ENCODE results near the gene KLK6. TPM values are rescaled to one million over a fixed set of nuclear protein-coding genes. Genes with fewer than 3 reads are reported as not detected.

KLK6 gene
- total RNA-seq, 1 experiment from 2014 or later, result not detected

DNA sequence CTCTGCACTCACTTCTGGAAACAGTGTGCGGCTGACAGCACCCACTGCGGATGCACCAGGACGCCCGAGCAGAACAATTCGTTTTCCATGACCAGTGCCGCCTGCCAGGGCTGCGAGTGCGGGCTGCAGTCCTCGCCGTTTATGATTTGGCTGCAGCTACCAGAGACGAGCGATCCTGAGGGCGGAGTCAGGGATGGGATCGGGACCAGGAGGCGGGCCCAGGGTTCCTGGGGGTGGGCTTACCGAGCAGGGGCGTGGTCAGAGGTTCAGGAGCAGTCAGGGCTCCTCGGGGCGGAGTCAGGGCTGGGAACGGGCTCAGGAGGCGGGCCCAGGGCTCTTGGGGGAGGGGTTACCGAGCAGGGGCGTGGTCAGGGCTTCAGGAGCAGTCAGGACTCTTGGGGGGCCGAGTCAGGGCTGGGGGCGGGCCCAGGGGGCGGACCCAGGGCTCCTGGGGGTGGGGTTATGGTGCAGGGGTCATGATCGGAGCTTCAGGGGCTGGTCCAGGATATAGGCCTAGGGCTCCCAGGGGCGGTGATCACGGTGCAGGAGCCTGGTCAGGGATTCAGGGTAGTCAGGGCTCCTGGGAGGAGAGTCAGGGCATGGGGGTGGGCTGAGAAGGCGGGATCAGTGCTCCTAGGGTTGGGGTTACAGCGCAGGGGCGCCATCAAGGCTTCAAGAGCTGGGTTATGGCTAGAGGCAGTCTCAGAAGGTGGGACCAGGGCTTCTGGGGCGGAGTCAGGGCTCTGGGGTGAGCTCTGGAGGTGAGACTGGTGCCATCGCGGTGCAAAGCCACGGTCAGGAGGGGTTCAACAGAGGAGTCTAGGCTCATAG lies 59.9 kb downstream of the KLK6 start:
- peaks cover 43% of the 10 kb centered on the region for H3K27me3 ChIP-seq (replicated peaks; ENCODE audit: insufficient read depth, low read depth, low read length, poor library complexity)

More for the DNA sequence above, 59.9 kb downstream of the KLK6 start:
- no TSS peak for BruUV-seq (replicated peaks)
- H3K36me3 ChIP-seq (ENCODE audit: insufficient read depth, low read length, poor library complexity, severe bottlenecking), result no peaks in the 10 kb centered on the region
- H3K27ac ChIP-seq (ENCODE audit: low read depth, low read length, poor library complexity, severe bottlenecking), result no peak overlapping the region
- intact Hi-C loops (cut with micrococcal nuclease; ENCODE audit: unreplicated experiment), result no loop called here
- peak; percentile 90 for DNase-seq (ENCODE audit: low spot score)
- CTCF ChIA-PET, result interaction anchor here (0.6 to 1.0 kb wide), 3 partner anchors 12 to 242 kb away, joined by 3 to 12 read pairs (median 5); no protein-coding TSS in a partner anchor
- POLR2A ChIA-PET (ENCODE audit: low non-redundant PET), result no interaction called here
- no peaks in the 10 kb centered on the region for H3K4me1 ChIP-seq (ENCODE audit: insufficient read depth, low read length, poor library complexity, severe bottlenecking)
- H3K4me3 ChIP-seq (ENCODE audit: low read depth, low read length, poor library complexity, severe bottlenecking), result peak overlapping the region; percentile 12
- H3K9me3 ChIP-seq (ENCODE audit: low read depth, low read length, poor library complexity, severe bottlenecking), result no peaks in the 10 kb centered on the region
- no peak for TF ChIP-seq EZH2 (IDR thresholded peaks at IDR 0.05; ENCODE audit: borderline replicate concordance, low read depth, low read length, poor library complexity, severe bottlenecking)
- TF ChIP-seq, protein P1, sequence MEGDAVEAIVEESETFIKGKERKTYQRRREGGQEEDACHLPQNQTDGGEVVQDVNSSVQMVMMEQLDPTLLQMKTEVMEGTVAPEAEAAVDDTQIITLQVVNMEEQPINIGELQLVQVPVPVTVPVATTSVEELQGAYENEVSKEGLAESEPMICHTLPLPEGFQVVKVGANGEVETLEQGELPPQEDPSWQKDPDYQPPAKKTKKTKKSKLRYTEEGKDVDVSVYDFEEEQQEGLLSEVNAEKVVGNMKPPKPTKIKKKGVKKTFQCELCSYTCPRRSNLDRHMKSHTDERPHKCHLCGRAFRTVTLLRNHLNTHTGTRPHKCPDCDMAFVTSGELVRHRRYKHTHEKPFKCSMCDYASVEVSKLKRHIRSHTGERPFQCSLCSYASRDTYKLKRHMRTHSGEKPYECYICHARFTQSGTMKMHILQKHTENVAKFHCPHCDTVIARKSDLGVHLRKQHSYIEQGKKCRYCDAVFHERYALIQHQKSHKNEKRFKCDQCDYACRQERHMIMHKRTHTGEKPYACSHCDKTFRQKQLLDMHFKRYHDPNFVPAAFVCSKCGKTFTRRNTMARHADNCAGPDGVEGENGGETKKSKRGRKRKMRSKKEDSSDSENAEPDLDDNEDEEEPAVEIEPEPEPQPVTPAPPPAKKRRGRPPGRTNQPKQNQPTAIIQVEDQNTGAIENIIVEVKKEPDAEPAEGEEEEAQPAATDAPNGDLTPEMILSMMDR (conservative IDR thresholded peaks at IDR 0.05; ENCODE audit: low read depth, low read length), result no peak

Other genes with a start within 250 kb of the KLK6 start
- gene SHANK1, start 249.8 kb downstream of the KLK6 start, total RNA-seq (2021), result 69.7 and 69.8 TPM in 2 replicates
- gene CLEC11A, start 246.2 kb downstream of the KLK6 start, total RNA-seq (2021), result 59.1 TPM in 2 replicates
- gene GPR32, start 199.1 kb downstream of the KLK6 start, total RNA-seq (2021), result not detected in 2 replicates
- not detected in 2 replicates for gene ACP4, start 179.2 kb downstream of the KLK6 start, total RNA-seq (2021)
- 0.68 TPM in 1 of 2 replicates, not detected in the other for gene KLK1, start 145.8 kb downstream of the KLK6 start, total RNA-seq (2021)
- not detected in 2 replicates for gene KLK15, start 136.0 kb downstream of the KLK6 start, total RNA-seq (2021)
- gene KLK3, start 114.7 kb downstream of the KLK6 start, total RNA-seq (2021), result not detected in 2 replicates
- not detected in 2 replicates for gene KLK2, start 96.2 kb downstream of the KLK6 start, total RNA-seq (2021)
- not detected in 2 replicates for gene KLK4, start 58.2 kb downstream of the KLK6 start, total RNA-seq (2021)
- not detected in 2 replicates for gene KLK5, start 16.6 kb downstream of the KLK6 start, total RNA-seq (2021)
- gene KLK7, start 14.3 kb upstream of the KLK6 start, total RNA-seq (2021), result not detected in 2 replicates
- gene KLK8, start 32.0 kb upstream of the KLK6 start, total RNA-seq (2021), result not detected in 2 replicates
- gene KLK10, start 50.1 kb upstream of the KLK6 start, total RNA-seq (2021), result not detected in 2 replicates
- not detected in 2 replicates for gene KLK11, start 57.0 kb upstream of the KLK6 start, total RNA-seq (2021)
- gene KLK12, start 65.4 kb upstream of the KLK6 start, total RNA-seq (2021), result not detected in 2 replicates
- gene KLK13, start 95.5 kb upstream of the KLK6 start, total RNA-seq (2021), result not detected in 2 replicates
- 1.0 and 1.2 TPM in 2 replicates for gene KLK14, start 113.3 kb upstream of the KLK6 start, total RNA-seq (2021)
- gene CTU1, start 138.8 kb upstream of the KLK6 start, total RNA-seq (2021), result 11.8 and 13.4 TPM in 2 replicates
- not detected in 2 replicates for gene SIGLEC9, start 155.3 kb upstream of the KLK6 start, total RNA-seq (2021)
- not detected in 2 replicates for gene SIGLEC7, start 172.7 kb upstream of the KLK6 start, total RNA-seq (2021)